ENCODE results near the gene TRHDE.

The TRHDE gene

GRCh38 chr12:72338437-72338836, 66.3 kb downstream of the TRHDE start:
- Histone ChIP-seq H3K27ac (ENCODE audit: low read depth in 2 of 2, low read length in 2 of 2) (no peak overlapping the region), H3K4me3 (ENCODE audit: low read length in 2 of 2) (no peak overlapping the region), H3K4me1 (ENCODE audit: control insufficient read depth in 2 of 2, insufficient read depth in 2 of 2, low read length in 2 of 2) (no peaks in the 10 kb centered on the region), H3K36me3 (ENCODE audit: control insufficient read depth in 2 of 2, insufficient read depth in 2 of 2, low read length in 2 of 2) (no peaks in the 10 kb centered on the region), H3K9me3 (ENCODE audit: control insufficient read depth in 2 of 2, low read length in 2 of 2) (no peaks in the 10 kb centered on the region), H3K9ac (ENCODE audit: low read depth in 1 of 2, low read length in 2 of 2) (no peak overlapping the region), H3K27me3 (ENCODE audit: control insufficient read depth in 2 of 2, insufficient read depth in 2 of 2, low read length in 2 of 2) (no peaks in the 10 kb centered on the region)

GRCh38 chr12:72346363-72346944, 74.3 kb downstream of the TRHDE start:
- H3K4me3 ChIP-seq (ENCODE audit: low read length in 2 of 2) = no peak overlapping the region
- no peaks in the 10 kb centered on the region for H3K9me3 ChIP-seq (ENCODE audit: control insufficient read depth in 2 of 2, low read length in 2 of 2)
- H3K27me3 ChIP-seq (ENCODE audit: control insufficient read depth in 2 of 2, insufficient read depth in 2 of 2, low read length in 2 of 2) = no peaks in the 10 kb centered on the region
- H3K9ac ChIP-seq (ENCODE audit: low read depth in 1 of 2, low read length in 2 of 2) = no peak overlapping the region
- H3K4me1 ChIP-seq (ENCODE audit: control insufficient read depth in 2 of 2, insufficient read depth in 2 of 2, low read length in 2 of 2) = no peaks in the 10 kb centered on the region
- H3K27ac ChIP-seq (ENCODE audit: low read depth in 2 of 2, low read length in 2 of 2) = no peak overlapping the region
- H3K36me3 ChIP-seq (ENCODE audit: control insufficient read depth in 2 of 2, insufficient read depth in 2 of 2, low read length in 2 of 2) = no peaks in the 10 kb centered on the region

GRCh38 chr12:72349491-72349890, 77.3 kb downstream of the TRHDE start:
- no peaks in the 10 kb centered on the region for H3K27me3 ChIP-seq (ENCODE audit: control insufficient read depth in 2 of 2, insufficient read depth in 2 of 2, low read length in 2 of 2)
- no peak overlapping the region for H3K4me3 ChIP-seq (ENCODE audit: low read length in 2 of 2)
- no peaks in the 10 kb centered on the region for H3K4me1 ChIP-seq (ENCODE audit: control insufficient read depth in 2 of 2, insufficient read depth in 2 of 2, low read length in 2 of 2)
- no peak overlapping the region for H3K9ac ChIP-seq (ENCODE audit: low read depth in 1 of 2, low read length in 2 of 2)
- no peaks in the 10 kb centered on the region for H3K9me3 ChIP-seq (ENCODE audit: control insufficient read depth in 2 of 2, low read length in 2 of 2)
- H3K36me3 ChIP-seq (ENCODE audit: control insufficient read depth in 2 of 2, insufficient read depth in 2 of 2, low read length in 2 of 2) = no peaks in the 10 kb centered on the region
- no peak overlapping the region for H3K27ac ChIP-seq (ENCODE audit: low read depth in 2 of 2, low read length in 2 of 2)

- no peaks in the 10 kb centered on the region for H3K4me1 ChIP-seq (ENCODE audit: control insufficient read depth in 2 of 2, insufficient read depth in 2 of 2, low read length in 2 of 2)
- no peaks in the 10 kb centered on the region for H3K36me3 ChIP-seq (ENCODE audit: control insufficient read depth in 2 of 2, insufficient read depth in 2 of 2, low read length in 2 of 2)
- no peaks in the 10 kb centered on the region for H3K27me3 ChIP-seq (ENCODE audit: control insufficient read depth in 2 of 2, insufficient read depth in 2 of 2, low read length in 2 of 2)
- H3K27ac ChIP-seq (ENCODE audit: low read depth in 2 of 2, low read length in 2 of 2) = no peak overlapping the region
- no peak overlapping the region for H3K4me3 ChIP-seq (ENCODE audit: low read length in 2 of 2)
- H3K9me3 ChIP-seq (ENCODE audit: control insufficient read depth in 2 of 2, low read length in 2 of 2) = no peaks in the 10 kb centered on the region
- no peak overlapping the region for H3K9ac ChIP-seq (ENCODE audit: low read depth in 1 of 2, low read length in 2 of 2)
Measured at GRCh38 chr12:72359416-72359815, 87.2 kb downstream of the TRHDE start.

- no peaks in the 10 kb centered on the region for H3K27me3 ChIP-seq (ENCODE audit: control insufficient read depth in 2 of 2, insufficient read depth in 2 of 2, low read length in 2 of 2)
- H3K27ac ChIP-seq (ENCODE audit: low read depth in 2 of 2, low read length in 2 of 2) = no peak overlapping the region
Measured at GRCh38 chr12:72365151-72365550, 93.0 kb downstream of the TRHDE start.

GRCh38 chr12:72366255-72366654, 94.1 kb downstream of the TRHDE start:
- no peaks in the 10 kb centered on the region for H3K36me3 ChIP-seq (ENCODE audit: control insufficient read depth in 2 of 2, insufficient read depth in 2 of 2, low read length in 2 of 2)
- no peak overlapping the region for H3K27ac ChIP-seq (ENCODE audit: low read depth in 2 of 2, low read length in 2 of 2)
- no peak overlapping the region for H3K4me3 ChIP-seq (ENCODE audit: low read length in 2 of 2)
- H3K9me3 ChIP-seq (ENCODE audit: control insufficient read depth in 2 of 2, low read length in 2 of 2) = no peaks in the 10 kb centered on the region
- H3K4me1 ChIP-seq (ENCODE audit: control insufficient read depth in 2 of 2, insufficient read depth in 2 of 2, low read length in 2 of 2) = no peaks in the 10 kb centered on the region
- no peak overlapping the region for H3K9ac ChIP-seq (ENCODE audit: low read depth in 1 of 2, low read length in 2 of 2)
- no peaks in the 10 kb centered on the region for H3K27me3 ChIP-seq (ENCODE audit: control insufficient read depth in 2 of 2, insufficient read depth in 2 of 2, low read length in 2 of 2)

More at GRCh38 chr12:72365151-72365550, 93.0 kb downstream of the TRHDE start:
- Histone ChIP-seq H3K9me3 (ENCODE audit: control insufficient read depth in 2 of 2, low read length in 2 of 2) (no peaks in the 10 kb centered on the region), H3K4me3 (ENCODE audit: low read length in 2 of 2) (no peak overlapping the region), H3K36me3 (ENCODE audit: control insufficient read depth in 2 of 2, insufficient read depth in 2 of 2, low read length in 2 of 2) (no peaks in the 10 kb centered on the region), H3K9ac (ENCODE audit: low read depth in 1 of 2, low read length in 2 of 2) (no peak overlapping the region), H3K4me1 (ENCODE audit: control insufficient read depth in 2 of 2, insufficient read depth in 2 of 2, low read length in 2 of 2) (no peaks in the 10 kb centered on the region)

- H3K27me3 ChIP-seq (ENCODE audit: control insufficient read depth in 2 of 2, insufficient read depth in 2 of 2, low read length in 2 of 2) = no peaks in the 10 kb centered on the region
- no peak overlapping the region for H3K9ac ChIP-seq (ENCODE audit: low read depth in 1 of 2, low read length in 2 of 2)
- no peaks in the 10 kb centered on the region for H3K36me3 ChIP-seq (ENCODE audit: control insufficient read depth in 2 of 2, insufficient read depth in 2 of 2, low read length in 2 of 2)
- H3K4me1 ChIP-seq (ENCODE audit: control insufficient read depth in 2 of 2, insufficient read depth in 2 of 2, low read length in 2 of 2) = no peaks in the 10 kb centered on the region
- H3K9me3 ChIP-seq (ENCODE audit: control insufficient read depth in 2 of 2, low read length in 2 of 2) = no peaks in the 10 kb centered on the region
- no peak overlapping the region for H3K27ac ChIP-seq (ENCODE audit: low read depth in 2 of 2, low read length in 2 of 2)
- no peak overlapping the region for H3K4me3 ChIP-seq (ENCODE audit: low read length in 2 of 2)
Measured at GRCh38 chr12:72368298-72368697, 96.1 kb downstream of the TRHDE start.

GRCh38 chr12:72368719-72369422, 96.7 kb downstream of the TRHDE start:
- H3K4me1 ChIP-seq (ENCODE audit: control insufficient read depth in 2 of 2, insufficient read depth in 2 of 2, low read length in 2 of 2) = no peaks in the 10 kb centered on the region
- H3K4me3 ChIP-seq (ENCODE audit: low read length in 2 of 2) = no peak overlapping the region
- H3K27ac ChIP-seq (ENCODE audit: low read depth in 2 of 2, low read length in 2 of 2) = no peak overlapping the region
- H3K9ac ChIP-seq (ENCODE audit: low read depth in 1 of 2, low read length in 2 of 2) = no peak overlapping the region
- no peaks in the 10 kb centered on the region for H3K9me3 ChIP-seq (ENCODE audit: control insufficient read depth in 2 of 2, low read length in 2 of 2)
- H3K36me3 ChIP-seq (ENCODE audit: control insufficient read depth in 2 of 2, insufficient read depth in 2 of 2, low read length in 2 of 2) = no peaks in the 10 kb centered on the region
- H3K27me3 ChIP-seq (ENCODE audit: control insufficient read depth in 2 of 2, insufficient read depth in 2 of 2, low read length in 2 of 2) = no peaks in the 10 kb centered on the region

- H3K9me3 ChIP-seq (ENCODE audit: control insufficient read depth in 2 of 2, low read length in 2 of 2) = no peaks in the 10 kb centered on the region
- H3K27ac ChIP-seq (ENCODE audit: low read depth in 2 of 2, low read length in 2 of 2) = no peak overlapping the region
- no peaks in the 10 kb centered on the region for H3K27me3 ChIP-seq (ENCODE audit: control insufficient read depth in 2 of 2, insufficient read depth in 2 of 2, low read length in 2 of 2)
- no peak overlapping the region for H3K9ac ChIP-seq (ENCODE audit: low read depth in 1 of 2, low read length in 2 of 2)
- H3K4me1 ChIP-seq (ENCODE audit: control insufficient read depth in 2 of 2, insufficient read depth in 2 of 2, low read length in 2 of 2) = no peaks in the 10 kb centered on the region
- H3K4me3 ChIP-seq (ENCODE audit: low read length in 2 of 2) = no peak overlapping the region
- H3K36me3 ChIP-seq (ENCODE audit: control insufficient read depth in 2 of 2, insufficient read depth in 2 of 2, low read length in 2 of 2) = no peaks in the 10 kb centered on the region
Measured at GRCh38 chr12:72369423-72369959, 97.3 kb downstream of the TRHDE start.

GRCh38 chr12:72380441-72380840, 108.3 kb downstream of the TRHDE start:
- H3K4me1 ChIP-seq (ENCODE audit: control insufficient read depth in 2 of 2, insufficient read depth in 2 of 2, low read length in 2 of 2) = no peaks in the 10 kb centered on the region
- H3K4me3 ChIP-seq (ENCODE audit: low read length in 2 of 2) = no peak overlapping the region
- H3K36me3 ChIP-seq (ENCODE audit: control insufficient read depth in 2 of 2, insufficient read depth in 2 of 2, low read length in 2 of 2) = no peaks in the 10 kb centered on the region
- no peaks in the 10 kb centered on the region for H3K27me3 ChIP-seq (ENCODE audit: control insufficient read depth in 2 of 2, insufficient read depth in 2 of 2, low read length in 2 of 2)
- no peak overlapping the region for H3K9ac ChIP-seq (ENCODE audit: low read depth in 1 of 2, low read length in 2 of 2)
- no peak overlapping the region for H3K27ac ChIP-seq (ENCODE audit: low read depth in 2 of 2, low read length in 2 of 2)
- H3K9me3 ChIP-seq (ENCODE audit: control insufficient read depth in 2 of 2, low read length in 2 of 2) = no peaks in the 10 kb centered on the region

Data from mucosa of rectum (tissue), 2 donors.